KBM-7 (cell line): Measurements from ENCODE around the gene DNAI7.

ENCODE experiments used
- DNase-seq: peaks from one replicate; pipeline ENCODE4 v3.0.0-alpha.2; 2015
- in situ Hi-C: fragments of 300-500 bp; cut with MboI; formaldehyde crosslinking; loops from 2 replicates; pipeline ENCODE4 v1.14.3; 2020; ENCODE audit warnings: low sequenced_read_pairs, low pct_unique_long_range_greater_than_20kb, mixed read lengths

DNAI7 gene

GRCh38 chr12:25195056-25195971, at the start of gene DNAI7, which contains the start of gene ETFRF1:
Gene DNAI7, minus strand, starts transcription at chr12:25195160. Its CDS starts 82 bp downstream, at chr12:25195078.
Gene ETFRF1, plus strand, starts transcription at chr12:25195237. Its CDS starts 8,720 bp downstream, at chr12:25203957.
- in situ Hi-C loops = no loop called here
- peak; percentile 96 for DNase-seq

- in situ Hi-C loops = no loop called here
These were observed 48.7 kb upstream of the DNAI7 start for GRCh38 chr12:25243680-25243990.

GRCh38 chr12:25242981-25243679, 48.2 kb upstream of the DNAI7 start:
- in situ Hi-C loops = no loop called here
- DNase-seq = no peak

More at GRCh38 chr12:25243680-25243990, 48.7 kb upstream of the DNAI7 start:
- no peak for DNase-seq

- in situ Hi-C loops = no loop called here
These were observed 46.4 kb upstream of the DNAI7 start for GRCh38 chr12:25241167-25242020.

GRCh38 chr12:25236626-25237025, 41.7 kb upstream of the DNAI7 start:
- in situ Hi-C loops = no loop called here

More at GRCh38 chr12:25241167-25242020, 46.4 kb upstream of the DNAI7 start:
- peak; percentile 42 for DNase-seq

GRCh38 chr12:25236190-25236589, 41.2 kb upstream of the DNAI7 start:
- no peak for DNase-seq
- in situ Hi-C loops = no loop called here

More at GRCh38 chr12:25236626-25237025, 41.7 kb upstream of the DNAI7 start:
- no peak for DNase-seq

GRCh38 chr12:25213338-25213737, 18.4 kb upstream of the DNAI7 start:
- DNase-seq = no peak
- in situ Hi-C loops = no loop called here

- no peak for DNase-seq
- in situ Hi-C loops = no loop called here
These were observed 13.6 kb upstream of the DNAI7 start for GRCh38 chr12:25208554-25208953.

- in situ Hi-C loops = no loop called here
- no peak for DNase-seq
These were observed 12.9 kb upstream of the DNAI7 start for GRCh38 chr12:25207846-25208245.

GRCh38 chr12:25207411-25207810, 12.5 kb upstream of the DNAI7 start:
- DNase-seq = no peak
- in situ Hi-C loops = no loop called here

- in situ Hi-C loops = no loop called here
- DNase-seq = no peak
These were observed 7.2 kb upstream of the DNAI7 start for GRCh38 chr12:25202137-25202536.

- DNase-seq = no peak
- in situ Hi-C loops = no loop called here
These were observed 5.7 kb upstream of the DNAI7 start for GRCh38 chr12:25200703-25201102.

- in situ Hi-C loops = no loop called here
- peak; percentile 36 for DNase-seq
These were observed 2.6 kb upstream of the DNAI7 start for GRCh38 chr12:25197608-25198007.

GRCh38 chr12:25194722-25195055, 271 bp downstream of the DNAI7 start:
- no peak for DNase-seq
- in situ Hi-C loops = no loop called here

GRCh38 chr12:25194214-25194613, 746 bp downstream of the DNAI7 start:
- DNase-seq = peak; percentile 30
- in situ Hi-C loops = no loop called here

GRCh38 chr12:25190793-25191192, 4.2 kb downstream of the DNAI7 start:
- in situ Hi-C loops = no loop called here
- no peak for DNase-seq

- no peak for DNase-seq
- in situ Hi-C loops = no loop called here
These were observed 5.3 kb downstream of the DNAI7 start for GRCh38 chr12:25189656-25190055.

- in situ Hi-C loops = no loop called here
- DNase-seq = no peak
These were observed 7.2 kb downstream of the DNAI7 start for GRCh38 chr12:25187781-25188180.

- no peak for DNase-seq
- in situ Hi-C loops = no loop called here
These were observed 8.1 kb downstream of the DNAI7 start for GRCh38 chr12:25186788-25187402.
